GM06990 (cell line): ENCODE results near the gene PYGB.

Source experiments
- DNase-seq: peaks from one replicate; pipeline ENCODE4 v3.0.0-alpha.2; 2011; ENCODE audit not compliant: insufficient read length; ENCODE audit errors: extremely low read depth
- H3K27me3 ChIP-seq: replicated peaks from 2 replicates; pipeline ENCODE4 v1.6.0; 2011; ENCODE audit warnings: low read length; ENCODE audit not compliant: control insufficient read depth, insufficient read depth
- H3K36me3 ChIP-seq: 2 replicates; pipeline ENCODE4 v1.5.1; 2011; ENCODE audit warnings: low read length; ENCODE audit not compliant: control insufficient read depth, insufficient read depth
- H3K4me3 ChIP-seq: replicated peaks from 2 replicates; pipeline ENCODE4 v1.5.1; 2011; ENCODE audit warnings: low read depth, mild to moderate bottlenecking, control low read depth, low read length
- TF ChIP-seq, protein P1 (sequence below): IDR thresholded peaks from 2 replicates; pipeline ENCODE4 v1.5.1; 2011; ENCODE audit warnings: low read length, control low read depth, mild to moderate bottlenecking, inconsistent platforms; ENCODE audit not compliant: insufficient read depth, poor library complexity, severe bottlenecking

PYGB gene

GRCh38 chr20:25273046-25273445 is 25.2 kb downstream of the PYGB start:
- TF ChIP-seq, protein P1, sequence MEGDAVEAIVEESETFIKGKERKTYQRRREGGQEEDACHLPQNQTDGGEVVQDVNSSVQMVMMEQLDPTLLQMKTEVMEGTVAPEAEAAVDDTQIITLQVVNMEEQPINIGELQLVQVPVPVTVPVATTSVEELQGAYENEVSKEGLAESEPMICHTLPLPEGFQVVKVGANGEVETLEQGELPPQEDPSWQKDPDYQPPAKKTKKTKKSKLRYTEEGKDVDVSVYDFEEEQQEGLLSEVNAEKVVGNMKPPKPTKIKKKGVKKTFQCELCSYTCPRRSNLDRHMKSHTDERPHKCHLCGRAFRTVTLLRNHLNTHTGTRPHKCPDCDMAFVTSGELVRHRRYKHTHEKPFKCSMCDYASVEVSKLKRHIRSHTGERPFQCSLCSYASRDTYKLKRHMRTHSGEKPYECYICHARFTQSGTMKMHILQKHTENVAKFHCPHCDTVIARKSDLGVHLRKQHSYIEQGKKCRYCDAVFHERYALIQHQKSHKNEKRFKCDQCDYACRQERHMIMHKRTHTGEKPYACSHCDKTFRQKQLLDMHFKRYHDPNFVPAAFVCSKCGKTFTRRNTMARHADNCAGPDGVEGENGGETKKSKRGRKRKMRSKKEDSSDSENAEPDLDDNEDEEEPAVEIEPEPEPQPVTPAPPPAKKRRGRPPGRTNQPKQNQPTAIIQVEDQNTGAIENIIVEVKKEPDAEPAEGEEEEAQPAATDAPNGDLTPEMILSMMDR: no peak
- Histone ChIP-seq H3K36me3 (peaks cover 29% of the 10 kb centered on the region), H3K27me3 (no peaks in the 10 kb centered on the region), H3K4me3 (no peak overlapping the region)
- no peak for DNase-seq

- no peak for DNase-seq
- Histone ChIP-seq H3K36me3 (peaks cover 34% of the 10 kb centered on the region), H3K27me3 (no peaks in the 10 kb centered on the region), H3K4me3 (no peak overlapping the region)
- TF ChIP-seq, protein P1: no peak
Measured at GRCh38 chr20:25273541-25274358, 25.9 kb downstream of the PYGB start.

DNA sequence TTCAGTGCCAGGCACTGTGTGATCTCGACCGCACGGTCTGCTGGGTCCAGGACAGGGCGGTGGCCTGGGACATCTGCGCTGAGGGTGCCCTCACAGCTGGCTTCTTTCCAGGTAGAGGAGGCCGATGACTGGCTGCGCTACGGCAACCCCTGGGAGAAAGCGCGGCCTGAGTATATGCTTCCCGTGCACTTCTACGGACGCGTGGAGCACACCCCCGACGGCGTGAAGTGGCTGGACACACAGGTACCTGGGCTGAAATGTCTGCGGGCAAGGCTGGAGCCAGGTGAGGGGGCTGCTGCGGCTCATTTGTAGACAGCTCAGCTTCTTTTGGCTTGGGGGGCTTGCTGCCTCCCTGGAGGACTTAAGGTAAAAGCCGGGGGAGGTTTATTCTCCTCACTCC is 26.6 kb downstream of the PYGB start:
- peaks cover 30% of the 10 kb centered on the region for H3K36me3 ChIP-seq
- no peak for DNase-seq
- TF ChIP-seq, protein P1: no peak
- no peaks in the 10 kb centered on the region for H3K27me3 ChIP-seq
- H3K4me3 ChIP-seq: no peak overlapping the region

DNA sequence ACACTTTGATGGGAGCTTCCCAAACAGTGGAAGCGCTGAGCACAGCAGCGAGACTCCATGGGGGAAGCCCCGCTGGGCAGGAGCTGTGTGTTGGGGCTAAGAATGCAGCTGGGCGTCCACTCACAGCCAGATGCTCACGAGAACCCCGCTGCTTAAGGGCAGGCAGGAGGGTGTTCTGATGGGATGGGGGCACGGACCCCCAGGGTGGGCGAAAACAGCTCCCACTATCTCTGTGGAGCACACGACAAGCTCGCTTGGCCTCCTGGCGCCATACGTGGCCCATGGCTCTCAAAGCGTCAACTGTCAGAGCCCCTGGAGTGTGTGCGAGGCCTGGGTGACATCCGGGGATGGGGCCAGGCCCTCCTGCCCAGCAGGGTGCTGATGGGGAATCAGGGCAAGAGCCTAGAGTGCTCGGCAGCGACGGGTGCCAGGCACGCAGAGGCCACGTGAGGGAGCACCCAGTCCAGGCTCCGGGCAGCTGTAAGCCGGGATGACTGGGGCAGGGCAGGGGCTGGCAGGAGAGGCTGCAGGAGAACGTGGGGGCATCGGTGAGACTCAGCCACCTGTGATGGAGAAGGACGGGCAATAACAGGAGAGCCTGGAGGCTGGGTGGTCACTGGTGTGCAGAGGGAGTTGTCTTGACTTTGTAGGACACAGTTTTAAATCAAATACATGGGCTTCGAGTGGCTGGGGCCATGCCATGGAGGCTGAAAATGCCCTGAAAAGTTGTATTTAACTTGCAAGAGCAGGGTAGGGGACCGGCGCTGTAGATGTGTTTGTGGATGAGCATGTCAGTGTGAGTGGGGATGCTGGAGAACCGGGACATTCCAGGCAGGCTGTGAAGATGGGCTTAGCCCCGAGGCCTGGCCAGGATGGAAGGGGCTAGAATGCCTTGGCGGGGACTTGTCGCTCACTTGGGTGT is 27.3 kb downstream of the PYGB start:
- Histone ChIP-seq H3K4me3 (no peak overlapping the region), H3K27me3 (no peaks in the 10 kb centered on the region), H3K36me3 (peaks cover 30% of the 10 kb centered on the region)
- DNase-seq: no peak
- TF ChIP-seq, protein P1: no peak

DNA sequence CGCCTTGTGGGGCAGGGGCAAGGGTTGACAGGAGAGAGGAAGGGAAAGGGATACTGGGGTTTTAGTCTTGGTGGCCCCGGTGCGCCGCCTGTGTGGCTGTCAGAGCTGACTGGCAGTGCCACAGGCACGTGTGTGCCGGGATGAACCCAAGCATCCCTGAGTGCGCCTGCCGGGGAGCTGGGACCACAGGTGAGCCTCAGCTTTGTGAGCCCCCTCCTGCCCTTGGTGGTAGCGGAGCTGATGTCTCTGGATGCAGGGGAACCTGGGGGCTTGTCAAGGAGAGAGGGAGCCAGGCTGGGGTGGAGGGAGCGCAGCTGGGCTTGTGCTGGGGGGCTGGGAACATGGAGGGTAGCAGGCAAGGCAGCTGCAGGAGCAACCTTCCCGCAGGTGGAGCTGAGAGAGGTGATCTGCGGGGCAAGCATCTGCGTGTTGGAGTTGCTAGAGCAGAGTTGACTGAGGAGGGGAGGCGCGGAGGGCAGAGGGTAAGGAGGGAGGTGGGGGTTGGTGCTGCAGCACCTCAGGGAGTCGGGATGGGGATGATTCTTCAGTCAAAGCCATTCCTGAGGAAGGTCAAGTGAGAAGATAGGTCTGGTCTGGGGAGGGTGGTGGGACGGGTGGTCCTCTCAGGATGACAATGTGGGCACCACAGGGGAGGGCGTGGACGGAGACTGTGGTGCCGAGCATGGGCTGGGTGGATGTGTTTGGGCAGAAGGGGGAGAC is 28.1 kb downstream of the PYGB start:
- DNase-seq: no peak

More for the DNA sequence above, 28.1 kb downstream of the PYGB start:
- TF ChIP-seq, protein P1: no peak
- Histone ChIP-seq H3K4me3 (no peak overlapping the region), H3K27me3 (no peaks in the 10 kb centered on the region), H3K36me3 (peaks cover 33% of the 10 kb centered on the region)
